MM.1S (cell line): ENCODE measurements around the gene PLA2G2F.

Experiments used
- CTCF ChIP-seq: fragments of 300-600 bp; sonication (generic); IDR thresholded peaks from 2 replicates; pipeline ENCODE4 v1.5.1; 2016; ENCODE audit warnings: antibody characterized with exemption, low read length, mixed read lengths
- EZH2 ChIP-seq: fragments of 300-600 bp; sonication (generic); optimal IDR thresholded peaks from 2 replicates; pipeline ENCODE3; 2017; ENCODE audit warnings: low read depth, mild to moderate bottlenecking, antibody characterized with exemption, low read length, mixed read lengths
- EZH2phosphoT487 ChIP-seq: fragments of 300-600 bp; sonication (generic); IDR thresholded peaks from 2 replicates; pipeline ENCODE4 v1.6.1; 2018; ENCODE audit warnings: antibody characterized with exemption, low read length

GRCh38 chr1:20137604-20138003 lies 1.5 kb upstream of the PLA2G2F start:
- no peak for TF ChIP-seq CTCF
- no peak for TF ChIP-seq EZH2
- TF ChIP-seq EZH2phosphoT487 = no peak
